ENCODE data around the gene CDC37. TPM values are rescaled to one million over a fixed set of nuclear protein-coding genes. Genes with fewer than 3 reads are reported as not detected.

The CDC37 gene
- total and polyA plus RNA-seq, 11 donors: 108 to 282 (median 141) TPM

- Histone ChIP-seq H3K9me3 (no peaks in the 10 kb centered on the region), H3K4me1 (no peaks in the 10 kb centered on the region), H3K4me3 (no peak overlapping the region), H3K27me3 (no peaks in the 10 kb centered on the region), H3K27ac (no peak overlapping the region), H3K36me3 (peaks cover 0 to 41% (median 21%) of the 10 kb centered on the region in 9 donors)
- intact Hi-C loops (cut with DNase I): no loop called here
- WGBS, 4 donors: 89 to 97% (median 96%) methylated on average over 7 of the region's 7 CpGs
- ATAC-seq: no peak
- no peak for DNase-seq
- TF ChIP-seq, protein P1, sequence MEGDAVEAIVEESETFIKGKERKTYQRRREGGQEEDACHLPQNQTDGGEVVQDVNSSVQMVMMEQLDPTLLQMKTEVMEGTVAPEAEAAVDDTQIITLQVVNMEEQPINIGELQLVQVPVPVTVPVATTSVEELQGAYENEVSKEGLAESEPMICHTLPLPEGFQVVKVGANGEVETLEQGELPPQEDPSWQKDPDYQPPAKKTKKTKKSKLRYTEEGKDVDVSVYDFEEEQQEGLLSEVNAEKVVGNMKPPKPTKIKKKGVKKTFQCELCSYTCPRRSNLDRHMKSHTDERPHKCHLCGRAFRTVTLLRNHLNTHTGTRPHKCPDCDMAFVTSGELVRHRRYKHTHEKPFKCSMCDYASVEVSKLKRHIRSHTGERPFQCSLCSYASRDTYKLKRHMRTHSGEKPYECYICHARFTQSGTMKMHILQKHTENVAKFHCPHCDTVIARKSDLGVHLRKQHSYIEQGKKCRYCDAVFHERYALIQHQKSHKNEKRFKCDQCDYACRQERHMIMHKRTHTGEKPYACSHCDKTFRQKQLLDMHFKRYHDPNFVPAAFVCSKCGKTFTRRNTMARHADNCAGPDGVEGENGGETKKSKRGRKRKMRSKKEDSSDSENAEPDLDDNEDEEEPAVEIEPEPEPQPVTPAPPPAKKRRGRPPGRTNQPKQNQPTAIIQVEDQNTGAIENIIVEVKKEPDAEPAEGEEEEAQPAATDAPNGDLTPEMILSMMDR (IDR thresholded peaks at IDR 0.05): no peak
- TF ChIP-seq POLR2A (IDR thresholded peaks at IDR 0.05): no peak
Observed at GRCh38 chr19:10449037-10449436, 45.7 kb upstream of the CDC37 start.

DNA sequence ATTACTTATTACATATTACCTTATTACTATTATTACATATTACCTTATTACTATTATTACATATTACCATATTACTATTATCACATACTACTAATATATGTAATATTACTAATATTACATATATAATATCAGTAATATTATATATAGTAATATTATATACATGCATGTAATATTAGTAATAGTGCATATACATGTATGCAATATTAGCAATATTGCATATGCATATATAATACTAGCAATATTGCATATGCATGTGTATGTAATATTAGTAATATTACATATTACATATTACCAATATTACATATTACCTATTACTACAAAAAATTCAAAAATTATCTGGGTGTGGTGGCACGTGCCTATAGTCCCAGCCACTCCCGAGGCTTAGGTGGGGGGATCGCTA lies 39.4 kb upstream of the CDC37 start:
- Histone ChIP-seq H3K36me3 (peaks cover 0 to 19% (median 2%) of the 10 kb centered on the region in 9 donors), H3K4me3 (no peak overlapping the region), H3K4me1 (no peaks in the 10 kb centered on the region), H3K27me3 (no peaks in the 10 kb centered on the region), H3K9me3 (no peaks in the 10 kb centered on the region), H3K27ac (no peak overlapping the region)
- DNase-seq (no peak), ATAC-seq (no peak)
- 93 to 97% (median 95%) methylated on average over 3 of the region's 3 CpGs for WGBS, 4 donors
- no peak for TF ChIP-seq POLR2A (IDR thresholded peaks at IDR 0.05)
- TF ChIP-seq, protein P1 (IDR thresholded peaks at IDR 0.05): no peak
- intact Hi-C loops (cut with DNase I): no loop called here

DNA sequence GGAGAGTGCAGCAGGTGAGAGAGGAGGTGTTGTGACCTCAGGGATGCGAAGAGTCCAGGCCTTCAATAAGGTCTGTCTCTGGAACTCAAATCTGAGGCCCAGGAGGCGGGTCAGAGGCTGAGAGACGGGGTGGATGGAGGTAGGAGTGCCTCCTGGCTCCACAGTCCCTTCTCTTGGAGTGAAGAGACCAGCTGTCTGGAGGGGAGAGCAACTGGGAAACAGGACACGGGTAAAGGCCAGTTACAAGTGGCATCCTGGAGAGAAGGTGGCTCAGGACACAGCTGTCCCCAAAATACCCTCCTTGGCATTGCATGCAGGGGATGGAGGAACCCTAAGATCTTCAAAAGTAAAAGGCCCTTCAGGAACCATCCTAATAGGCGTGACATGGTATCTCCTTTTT lies 36.2 kb upstream of the CDC37 start:
- TF ChIP-seq, protein P1 (IDR thresholded peaks at IDR 0.05): no peak
- TF ChIP-seq POLR2A (IDR thresholded peaks at IDR 0.05): no peak
- intact Hi-C loops (cut with DNase I): no loop called here
- Histone ChIP-seq H3K9me3 (no peaks in the 10 kb centered on the region), H3K27ac (no peak overlapping the region), H3K4me3 (no peak overlapping the region), H3K27me3 (no peaks in the 10 kb centered on the region), H3K4me1 (no peaks in the 10 kb centered on the region), H3K36me3 (peaks cover 0 to 13% (median 0%) of the 10 kb centered on the region in 9 donors)
- no peak for DNase-seq
- WGBS, 4 donors: 80 to 86% (median 85%) methylated on average over 5 of the region's 5 CpGs
- no peak for ATAC-seq

GRCh38 chr19:10433131-10433536 lies 29.8 kb upstream of the CDC37 start:
- WGBS, 4 donors: 84 to 94% (median 91%) methylated on average over 7 to 10 of the region's 10 CpGs
- Histone ChIP-seq H3K9me3 (no peaks in the 10 kb centered on the region), H3K4me3 (peak overlapping the region in 4 of 12 donors; percentile 4 to 94 (median 70)), H3K36me3 (peaks cover 0 to under 1% (median 0%) of the 10 kb centered on the region in 9 donors), H3K27ac (peak overlapping the region; percentile 10 to 84 (median 66)), H3K4me1 (peaks cover 0 to 38% (median 20%) of the 10 kb centered on the region in 12 donors), H3K27me3 (peaks cover 0 to 9% (median 0%) of the 10 kb centered on the region in 9 donors)
- DNase-seq (no peak), ATAC-seq (peak; percentile 1 to 14 (median 8))
- TF ChIP-seq, protein P1 (IDR thresholded peaks at IDR 0.05): no peak
- no peak for TF ChIP-seq POLR2A (IDR thresholded peaks at IDR 0.05)
- intact Hi-C loops (cut with DNase I): no loop called here

Measured in heart left ventricle (tissue), 16 donors.